Measurements from ENCODE around the gene DDX6. TPM values are rescaled to one million over a fixed set of nuclear protein-coding genes. Genes with fewer than 3 reads are reported as not detected.

Gene DDX6
- total RNA-seq, 2 donors from 2014 or later: 218 to 290 TPM

Other genes with a start within 250 kb of the DDX6 start
- gene IFT46, start 225.2 kb downstream of the DDX6 start, total RNA-seq: 1 to 10 TPM; 5.2 to 5.7 TPM
- 10 to 100 TPM; 86.2 to 87.5 TPM for gene ARCN1, start 218.8 kb downstream of the DDX6 start, total RNA-seq
- gene PHLDB1, start 183.5 kb downstream of the DDX6 start, total RNA-seq: 1 to 10 TPM; 1.8 to 2.6 TPM
- gene TREH, start 111.5 kb downstream of the DDX6 start, total RNA-seq: not detected
- 10 to 100 TPM; 11.1 to 15.0 TPM for gene CXCR5, start 92.7 kb upstream of the DDX6 start, total RNA-seq
- 100 to 1,000 TPM; 186 to 204 TPM for gene BCL9L, start 134.8 kb upstream of the DDX6 start, total RNA-seq
- not detected for gene UPK2, start 165.1 kb upstream of the DDX6 start, total RNA-seq
- gene FOXR1, start 180.6 kb upstream of the DDX6 start, total RNA-seq: not detected
- 100 to 1,000 TPM; 116 TPM for gene CENATAC, start 207.0 kb upstream of the DDX6 start, total RNA-seq
- 1,000 to 10,000 TPM; 2,323 to 2,414 TPM for gene RPS25, start 227.2 kb upstream of the DDX6 start, total RNA-seq
- gene TRAPPC4, start 227.6 kb upstream of the DDX6 start, total RNA-seq: 10 to 100 TPM; 62.4 to 69.5 TPM
- gene SLC37A4, start 239.7 kb upstream of the DDX6 start, total RNA-seq: 10 to 100 TPM in 1 of 2 donors, 1 to 10 TPM in 1; 9.0 to 11.0 TPM